ENCODE results near the gene TNIP3.
A peak's percentile ranks its signal among the peaks of the same experiment; 100 is the strongest.
"Not testable (repeated sequence)": the region's sequence is repeated elsewhere in the genome, so short reads cannot be mapped to it uniquely, and the experiment has no call there.

Gene TNIP3

GRCh38 chr4:121164291-121164690 lies at the start of gene TNIP3:
TNIP3 (minus strand) TSS chr4:121164321; CDS start chr4:121164125, 196 bp downstream.
- DNase-seq (ENCODE audit: low spot score) (no peak), FAIRE-seq (no peak)

- FAIRE-seq (no peak), DNase-seq (ENCODE audit: low spot score) (no peak)
Observed at GRCh38 chr4:121212806-121213205, 48.7 kb upstream of the TNIP3 start.

- DNase-seq (ENCODE audit: low spot score): no peak
Observed at GRCh38 chr4:121209171-121209570, 45.0 kb upstream of the TNIP3 start.

GRCh38 chr4:121208244-121209007 lies 44.3 kb upstream of the TNIP3 start:
- DNase-seq (ENCODE audit: low spot score) (no peak), FAIRE-seq (no peak)

More at GRCh38 chr4:121209171-121209570, 45.0 kb upstream of the TNIP3 start:
- no peak for FAIRE-seq

- not testable (repeated sequence) for FAIRE-seq; DNase-seq (ENCODE audit: low spot score)
Observed at GRCh38 chr4:121205777-121206176, 41.7 kb upstream of the TNIP3 start.

GRCh38 chr4:121200795-121201472 lies 36.8 kb upstream of the TNIP3 start:
- DNase-seq (ENCODE audit: low spot score) (no peak), FAIRE-seq (no peak)

- DNase-seq (ENCODE audit: low spot score): no peak
- FAIRE-seq: no peak
Observed at GRCh38 chr4:121199742-121200561, 35.8 kb upstream of the TNIP3 start.

GRCh38 chr4:121198251-121198650 lies 34.1 kb upstream of the TNIP3 start:
- no peak for FAIRE-seq
- no peak for DNase-seq (ENCODE audit: low spot score)

GRCh38 chr4:121195649-121196048 lies 31.5 kb upstream of the TNIP3 start:
- FAIRE-seq (no peak), DNase-seq (ENCODE audit: low spot score) (no peak)

GRCh38 chr4:121192480-121192879 lies 28.4 kb upstream of the TNIP3 start:
- DNase-seq (ENCODE audit: low spot score) (peak; percentile 26), FAIRE-seq (no peak)

- no peak for FAIRE-seq
- DNase-seq (ENCODE audit: low spot score): no peak
Observed at GRCh38 chr4:121192013-121192412, 27.9 kb upstream of the TNIP3 start.

GRCh38 chr4:121191361-121191760 lies 27.2 kb upstream of the TNIP3 start:
- DNase-seq (ENCODE audit: low spot score) (no peak), FAIRE-seq (no peak)

- DNase-seq (ENCODE audit: low spot score) (no peak), FAIRE-seq (no peak)
Observed at GRCh38 chr4:121190389-121190788, 26.3 kb upstream of the TNIP3 start.

- no peak for FAIRE-seq
- no peak for DNase-seq (ENCODE audit: low spot score)
Observed at GRCh38 chr4:121189326-121190215, 25.4 kb upstream of the TNIP3 start.

- FAIRE-seq (no peak), DNase-seq (ENCODE audit: low spot score) (no peak)
Observed at GRCh38 chr4:121187206-121187605, 23.1 kb upstream of the TNIP3 start.

GRCh38 chr4:121185960-121186359 lies 21.8 kb upstream of the TNIP3 start:
- FAIRE-seq (no peak), DNase-seq (ENCODE audit: low spot score) (no peak)

GRCh38 chr4:121183989-121184388 lies 19.9 kb upstream of the TNIP3 start:
- FAIRE-seq: no peak
- DNase-seq (ENCODE audit: low spot score): no peak

GRCh38 chr4:121183361-121183760 lies 19.2 kb upstream of the TNIP3 start:
- FAIRE-seq (no peak), DNase-seq (ENCODE audit: low spot score) (no peak)

GRCh38 chr4:121182296-121182695 lies 18.2 kb upstream of the TNIP3 start:
- DNase-seq (ENCODE audit: low spot score) (peak; percentile 19), FAIRE-seq (no peak)

- DNase-seq (ENCODE audit: low spot score) (no peak), FAIRE-seq (no peak)
Observed at GRCh38 chr4:121181493-121181892, 17.4 kb upstream of the TNIP3 start.

GRCh38 chr4:121180558-121180957 lies 16.4 kb upstream of the TNIP3 start:
- no peak for FAIRE-seq
- DNase-seq (ENCODE audit: low spot score): no peak
